Retinal pigment epithelial cell (primary cell): ENCODE data around the gene PPIP5K2.
A peak's percentile ranks its signal among the peaks of the same experiment; 100 is the strongest.
"Not testable (repeated sequence)": the region's sequence is repeated elsewhere in the genome, so short reads cannot be mapped to it uniquely, and the experiment has no call there.

Experiments
- DNase-seq: peaks from one replicate; pipeline ENCODE4 v3.0.0-alpha.2; 2010; ENCODE audit warnings: low read depth
- H3K4me3 ChIP-seq: 2 replicates; pipeline ENCODE4 v1.5.1; 2011; ENCODE audit warnings: mild to moderate bottlenecking, low read length, control low read depth, moderate library complexity
- CTCF ChIP-seq: conservative IDR thresholded peaks from 2 replicates; pipeline ENCODE4 v1.5.1; 2011; ENCODE audit warnings: low read depth, low read length, control low read depth, inconsistent platforms

Gene PPIP5K2

GRCh38 chr5:103135461-103135860, 15.4 kb downstream of the PPIP5K2 start:
- DNase-seq, result no peak
- no peak overlapping the region for H3K4me3 ChIP-seq
- TF ChIP-seq CTCF, result no peak

- no peak for TF ChIP-seq CTCF
- DNase-seq, result no peak
These were observed 18.1 kb downstream of the PPIP5K2 start for GRCh38 chr5:103138202-103138690.

GRCh38 chr5:103139264-103139865, 19.3 kb downstream of the PPIP5K2 start:
- no peak for DNase-seq
- peak; percentile 93 for TF ChIP-seq CTCF
- H3K4me3 ChIP-seq, result no peak overlapping the region

More at GRCh38 chr5:103138202-103138690, 18.1 kb downstream of the PPIP5K2 start:
- H3K4me3 ChIP-seq, result no peak overlapping the region

DNA sequence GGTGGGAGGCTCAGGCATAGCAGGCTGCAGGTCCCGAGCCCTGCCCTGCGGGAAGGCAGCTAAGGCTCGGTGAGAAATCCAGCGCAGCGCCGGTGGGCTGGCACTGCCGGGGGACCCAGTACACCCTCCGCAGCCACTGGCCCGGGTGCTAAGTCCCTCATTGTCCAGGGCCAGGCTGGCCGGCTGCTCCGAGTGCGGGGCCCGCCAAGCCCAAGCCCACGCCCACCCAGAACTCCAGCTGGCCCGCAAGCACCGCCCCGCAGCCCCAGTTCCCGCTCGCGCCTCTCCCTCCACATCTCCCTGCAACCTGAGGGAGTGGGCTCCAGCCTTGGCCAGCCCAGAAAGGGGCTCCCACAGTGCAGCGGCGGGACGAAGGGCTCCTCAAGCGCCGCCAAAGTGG, 22.0 kb downstream of the PPIP5K2 start:
- not testable (repeated sequence) for DNase-seq, H3K4me3 ChIP-seq

- no peak for TF ChIP-seq CTCF
- H3K4me3 ChIP-seq, result no peak overlapping the region
- no peak for DNase-seq
These were observed 25.1 kb downstream of the PPIP5K2 start for GRCh38 chr5:103145196-103145595.

- DNase-seq, result no peak
- TF ChIP-seq CTCF, result no peak
- no peak overlapping the region for H3K4me3 ChIP-seq
These were observed 28.1 kb downstream of the PPIP5K2 start for GRCh38 chr5:103148213-103148612.

DNA sequence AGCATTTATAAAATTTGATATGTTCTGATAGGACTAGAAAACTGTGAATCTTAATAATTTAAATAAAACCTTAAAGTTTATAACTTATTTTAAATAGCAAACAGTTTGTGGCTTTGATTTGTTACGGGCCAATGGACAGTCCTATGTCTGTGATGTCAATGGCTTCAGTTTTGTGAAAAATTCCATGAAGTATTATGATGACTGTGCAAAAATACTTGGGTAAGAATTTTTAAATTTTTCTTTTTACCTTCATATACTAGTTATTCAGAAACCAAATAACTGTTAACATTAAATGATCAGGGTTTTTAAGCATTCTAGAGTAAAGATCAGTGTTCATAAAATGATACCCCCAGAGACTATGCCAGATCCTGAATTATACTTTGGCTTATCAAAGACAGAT, 31.1 kb downstream of the PPIP5K2 start:
- DNase-seq, result no peak

More for the DNA sequence above, 31.1 kb downstream of the PPIP5K2 start:
- no peak overlapping the region for H3K4me3 ChIP-seq
- TF ChIP-seq CTCF, result no peak
